Skin of body (tissue), 2 donors: ENCODE data around the gene CD1B. TPM values are rescaled to one million over a fixed set of nuclear protein-coding genes. Genes with fewer than 3 reads are reported as not detected.
"Not testable (repeated sequence)": the region's sequence is repeated elsewhere in the genome, so short reads cannot be mapped to it uniquely, and the experiment has no call there.

Experiments
- DNase-seq: peaks from one replicate; lab custom pipeline; 2025; lab: John Stamatoyannopoulos, UW
- total RNA-seq: library from RNA; depleted of rRNA; stranded (reverse); fragments of >200 nt; gene quantifications from one replicate; pipeline ENCODE4 v1.2.3, GENCODE V29; 2014

Gene CD1B
- total RNA-seq, 1 donor from 2014 or later = not detected

GRCh38 chr1:158329300-158329699, 2.0 kb downstream of the CD1B start:
- no peak for DNase-seq

- DNase-seq = no peak
Observed at GRCh38 chr1:158328426-158328825, 2.9 kb downstream of the CD1B start.

- DNase-seq = no peak
Observed at GRCh38 chr1:158327481-158327880, 3.9 kb downstream of the CD1B start.

GRCh38 chr1:158324395-158324794, 6.9 kb downstream of the CD1B start:
- no peak for DNase-seq

GRCh38 chr1:158323866-158324265, 7.5 kb downstream of the CD1B start:
- no peak for DNase-seq

GRCh38 chr1:158311066-158311465, 20.3 kb downstream of the CD1B start:
- no peak for DNase-seq

GRCh38 chr1:158310623-158311022, 20.7 kb downstream of the CD1B start:
- no peak for DNase-seq

- DNase-seq = no peak
Observed at GRCh38 chr1:158295791-158296190, 35.5 kb downstream of the CD1B start.

- no peak for DNase-seq
Observed at GRCh38 chr1:158290321-158290844, 40.9 kb downstream of the CD1B start.

GRCh38 chr1:158289811-158290210, 41.5 kb downstream of the CD1B start, which contains the start of gene CD1C:
CD1C (plus strand) TSS chr1:158289923; CDS start chr1:158290065, 142 bp downstream.
- DNase-seq = no peak

- no peak for DNase-seq
Observed at GRCh38 chr1:158286941-158287346, 44.4 kb downstream of the CD1B start.

GRCh38 chr1:158286487-158286886, 44.8 kb downstream of the CD1B start:
- DNase-seq = no peak

GRCh38 chr1:158285756-158286241, 45.5 kb downstream of the CD1B start:
- no peak for DNase-seq

GRCh38 chr1:158283965-158284364, 47.4 kb downstream of the CD1B start:
- no peak for DNase-seq

GRCh38 chr1:158282421-158282820, 48.9 kb downstream of the CD1B start:
- DNase-seq = not testable (repeated sequence)

Other genes with a start within 250 kb of the CD1B start
- gene CD1D, start 150.6 kb downstream of the CD1B start, total RNA-seq = 1.3 TPM
- gene CD1A, start 77.1 kb downstream of the CD1B start, total RNA-seq = 1.8 TPM
- 1.7 TPM for gene CD1C, start 41.6 kb downstream of the CD1B start, total RNA-seq
- 2.7 TPM for gene CD1E, start 22.4 kb upstream of the CD1B start, total RNA-seq
- not detected for gene OR10T2, start 67.9 kb upstream of the CD1B start, total RNA-seq
- not detected for gene OR10K2, start 94.7 kb upstream of the CD1B start, total RNA-seq
- not detected for gene OR10K1, start 130.3 kb upstream of the CD1B start, total RNA-seq
- not detected for gene OR10R2, start 140.7 kb upstream of the CD1B start, total RNA-seq
- gene OR6Y1, start 222.9 kb upstream of the CD1B start, total RNA-seq = not detected
- gene OR6P1, start 239.0 kb upstream of the CD1B start, total RNA-seq = not detected
- gene OR10X1, start 248.4 kb upstream of the CD1B start, total RNA-seq = not detected